ENCODE measurements around the gene CCDC187. TPM values are rescaled to one million over a fixed set of nuclear protein-coding genes. Genes with fewer than 3 reads are reported as not detected.

CCDC187 gene
- total and polyA plus RNA-seq, 2 experiments from 2014 or later, result 0.13 to 1.3 TPM

DNA sequence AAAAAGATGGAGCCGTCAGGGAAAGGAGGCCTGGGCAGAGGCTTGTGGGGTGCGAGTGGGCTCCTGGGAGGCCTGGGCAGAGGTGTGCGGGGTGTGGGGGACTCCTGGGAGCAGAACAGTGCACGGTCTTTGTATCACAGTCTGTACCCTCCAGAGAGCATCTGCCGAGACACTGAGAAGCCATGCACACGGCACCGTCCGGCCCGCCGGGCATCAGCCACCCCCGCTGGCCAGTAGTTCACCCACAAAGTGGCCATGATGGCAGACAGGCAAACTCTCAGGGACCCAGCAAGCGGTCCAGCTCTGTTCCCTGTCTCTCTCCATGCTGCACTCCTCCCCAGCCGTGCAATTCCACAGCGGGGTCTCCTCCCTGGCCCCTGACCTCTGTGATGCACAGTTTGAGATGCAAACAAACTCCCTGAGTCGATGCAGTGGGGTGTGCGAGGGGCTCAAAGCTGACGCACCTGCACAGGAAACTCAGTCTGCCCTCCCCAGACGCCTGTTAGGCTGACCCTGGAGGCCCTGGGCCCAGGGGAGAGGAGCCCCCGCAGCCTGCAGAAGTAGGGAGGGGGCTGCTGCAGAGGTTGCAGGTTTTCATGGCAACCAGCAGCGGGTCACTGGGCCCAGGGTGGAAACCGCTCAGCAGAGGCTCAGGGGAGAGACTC lies 14.3 kb upstream of the CCDC187 start:
- H3K36me3 ChIP-seq, result no peaks in the 10 kb centered on the region
- H3K27me3 ChIP-seq, result no peaks in the 10 kb centered on the region
- no peaks in the 10 kb centered on the region for H3K4me1 ChIP-seq (ENCODE audit: low read depth)
- DNase-seq (ENCODE audit: low read depth in 1 of 2, low spot score in 1 of 2), result no peak
- H3K27ac ChIP-seq, result no peak overlapping the region
- TF ChIP-seq, protein P1, sequence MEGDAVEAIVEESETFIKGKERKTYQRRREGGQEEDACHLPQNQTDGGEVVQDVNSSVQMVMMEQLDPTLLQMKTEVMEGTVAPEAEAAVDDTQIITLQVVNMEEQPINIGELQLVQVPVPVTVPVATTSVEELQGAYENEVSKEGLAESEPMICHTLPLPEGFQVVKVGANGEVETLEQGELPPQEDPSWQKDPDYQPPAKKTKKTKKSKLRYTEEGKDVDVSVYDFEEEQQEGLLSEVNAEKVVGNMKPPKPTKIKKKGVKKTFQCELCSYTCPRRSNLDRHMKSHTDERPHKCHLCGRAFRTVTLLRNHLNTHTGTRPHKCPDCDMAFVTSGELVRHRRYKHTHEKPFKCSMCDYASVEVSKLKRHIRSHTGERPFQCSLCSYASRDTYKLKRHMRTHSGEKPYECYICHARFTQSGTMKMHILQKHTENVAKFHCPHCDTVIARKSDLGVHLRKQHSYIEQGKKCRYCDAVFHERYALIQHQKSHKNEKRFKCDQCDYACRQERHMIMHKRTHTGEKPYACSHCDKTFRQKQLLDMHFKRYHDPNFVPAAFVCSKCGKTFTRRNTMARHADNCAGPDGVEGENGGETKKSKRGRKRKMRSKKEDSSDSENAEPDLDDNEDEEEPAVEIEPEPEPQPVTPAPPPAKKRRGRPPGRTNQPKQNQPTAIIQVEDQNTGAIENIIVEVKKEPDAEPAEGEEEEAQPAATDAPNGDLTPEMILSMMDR (IDR thresholded peaks at IDR 0.05; ENCODE audit: low read depth, low read length), result no peak
- H3K4me3 ChIP-seq, result no peak overlapping the region
- no peaks in the 10 kb centered on the region for H3K9me3 ChIP-seq (ENCODE audit: low read depth)

- Histone ChIP-seq H3K4me1 (ENCODE audit: low read depth) (no peaks in the 10 kb centered on the region), H3K27ac (no peak overlapping the region), H3K9me3 (ENCODE audit: low read depth) (no peaks in the 10 kb centered on the region), H3K4me3 (no peak overlapping the region), H3K36me3 (no peaks in the 10 kb centered on the region), H3K27me3 (no peaks in the 10 kb centered on the region)
- DNase-seq (ENCODE audit: low read depth in 1 of 2, low spot score in 1 of 2), result no peak
- TF ChIP-seq, protein P1 (IDR thresholded peaks at IDR 0.05; ENCODE audit: low read depth, low read length), result no peak
These were observed 13.8 kb upstream of the CCDC187 start for GRCh38 chr9:136317695-136318094.

GRCh38 chr9:136316896-136317676 lies 13.2 kb upstream of the CCDC187 start:
- Histone ChIP-seq H3K4me3 (no peak overlapping the region), H3K4me1 (ENCODE audit: low read depth) (no peaks in the 10 kb centered on the region), H3K27me3 (no peaks in the 10 kb centered on the region), H3K9me3 (ENCODE audit: low read depth) (no peaks in the 10 kb centered on the region), H3K27ac (no peak overlapping the region), H3K36me3 (no peaks in the 10 kb centered on the region)
- TF ChIP-seq, protein P1 (IDR thresholded peaks at IDR 0.05; ENCODE audit: low read depth, low read length), result no peak
- no peak for DNase-seq (ENCODE audit: low read depth in 1 of 2, low spot score in 1 of 2)

GRCh38 chr9:136316271-136316751 lies 12.4 kb upstream of the CCDC187 start:
- DNase-seq (ENCODE audit: low read depth in 1 of 2, low spot score in 1 of 2), result no peak
- Histone ChIP-seq H3K4me1 (ENCODE audit: low read depth) (no peaks in the 10 kb centered on the region), H3K27me3 (no peaks in the 10 kb centered on the region), H3K36me3 (no peaks in the 10 kb centered on the region), H3K4me3 (no peak overlapping the region), H3K9me3 (ENCODE audit: low read depth) (no peaks in the 10 kb centered on the region), H3K27ac (no peak overlapping the region)
- TF ChIP-seq, protein P1 (IDR thresholded peaks at IDR 0.05; ENCODE audit: low read depth, low read length), result no peak

- Histone ChIP-seq H3K27ac (no peak overlapping the region), H3K27me3 (no peaks in the 10 kb centered on the region), H3K4me3 (no peak overlapping the region), H3K36me3 (no peaks in the 10 kb centered on the region), H3K9me3 (ENCODE audit: low read depth) (no peaks in the 10 kb centered on the region), H3K4me1 (ENCODE audit: low read depth) (no peaks in the 10 kb centered on the region)
- TF ChIP-seq, protein P1 (IDR thresholded peaks at IDR 0.05; ENCODE audit: low read depth, low read length), result no peak
- DNase-seq (ENCODE audit: low read depth in 1 of 2, low spot score in 1 of 2), result no peak
These were observed 11.1 kb upstream of the CCDC187 start for GRCh38 chr9:136314944-136315343.

All from cardiac muscle cell (in vitro differentiated cells and primary cell).